ENCODE results near the gene ROBO1. TPM values are rescaled to one million over a fixed set of nuclear protein-coding genes. Genes with fewer than 3 reads are reported as not detected.

Gene ROBO1
- total and polyA plus RNA-seq, 12 donors = 6.4 to 144 (median 43.9) TPM

DNA sequence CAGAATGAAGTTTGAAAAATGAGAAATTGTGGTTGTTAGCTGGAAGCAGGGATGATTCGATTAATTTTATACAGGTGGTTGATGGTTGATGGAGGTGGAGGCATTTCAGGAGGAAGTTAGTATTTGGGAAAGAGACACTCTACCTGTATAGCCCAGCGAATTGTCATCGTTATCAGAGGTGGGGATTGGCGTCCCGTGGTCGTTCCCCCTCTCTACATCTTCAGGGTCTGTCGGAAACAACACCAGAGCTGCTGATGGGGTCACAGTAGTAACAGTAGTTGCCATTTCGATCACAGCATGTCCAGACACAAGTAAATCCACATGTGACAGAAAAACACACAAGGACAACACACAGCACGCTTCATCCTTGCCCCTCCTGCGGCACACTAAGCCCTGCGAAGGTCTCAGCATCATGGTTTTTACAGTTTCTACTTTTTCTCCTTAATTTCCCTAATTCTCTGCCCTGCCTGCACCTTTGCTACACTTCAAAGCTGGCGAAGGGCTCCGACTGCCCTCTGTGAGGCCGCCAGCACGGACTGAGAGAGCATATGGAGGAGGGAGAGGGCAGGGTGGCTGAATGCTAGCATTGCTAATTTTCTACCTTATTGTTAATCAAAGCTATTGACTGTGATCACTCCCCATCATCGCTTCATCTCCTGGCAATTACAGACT is 642.3 kb downstream of the ROBO1 start:
- Histone ChIP-seq H3K27me3 (no peaks in the 10 kb centered on the region), H3K27ac (no peak overlapping the region), H3K4me1 (replicated peaks in 1 of 2) (no peaks in the 10 kb centered on the region), H3K9me3 (replicated peaks in 1 of 3) (no peaks in the 10 kb centered on the region), H3K36me3 (replicated peaks in 1 of 2) (no peaks in the 10 kb centered on the region), H3K4me3 (no peak overlapping the region)
- TF ChIP-seq POLR2A (IDR thresholded peaks at IDR 0.05) (no peak), CTCF (IDR thresholded peaks at IDR 0.05) (no peak)
- no peak for DNase-seq
- 51 to 60% (median 57%) methylated on average over 16 of the region's 16 CpGs for WGBS, 4 donors
- intact Hi-C loops (cut with DNase I) = no loop called here

- TF ChIP-seq CTCF (IDR thresholded peaks at IDR 0.05) (no peak), POLR2A (IDR thresholded peaks at IDR 0.05) (no peak)
- H3K27ac ChIP-seq = no peak overlapping the region
- no peaks in the 10 kb centered on the region for H3K9me3 ChIP-seq (replicated peaks in 1 of 3)
- H3K4me3 ChIP-seq = no peak overlapping the region
- intact Hi-C loops (cut with DNase I) = no loop called here
- no peaks in the 10 kb centered on the region for H3K27me3 ChIP-seq
- 78 to 94% (median 84%) methylated on average over 4 of the region's 4 CpGs for WGBS, 4 donors
- no peak for DNase-seq
- H3K4me1 ChIP-seq (replicated peaks in 1 of 2) = no peaks in the 10 kb centered on the region
- H3K36me3 ChIP-seq (replicated peaks in 1 of 2) = no peaks in the 10 kb centered on the region
These were observed 652.3 kb downstream of the ROBO1 start for GRCh38 chr3:79115458-79115857.

DNA sequence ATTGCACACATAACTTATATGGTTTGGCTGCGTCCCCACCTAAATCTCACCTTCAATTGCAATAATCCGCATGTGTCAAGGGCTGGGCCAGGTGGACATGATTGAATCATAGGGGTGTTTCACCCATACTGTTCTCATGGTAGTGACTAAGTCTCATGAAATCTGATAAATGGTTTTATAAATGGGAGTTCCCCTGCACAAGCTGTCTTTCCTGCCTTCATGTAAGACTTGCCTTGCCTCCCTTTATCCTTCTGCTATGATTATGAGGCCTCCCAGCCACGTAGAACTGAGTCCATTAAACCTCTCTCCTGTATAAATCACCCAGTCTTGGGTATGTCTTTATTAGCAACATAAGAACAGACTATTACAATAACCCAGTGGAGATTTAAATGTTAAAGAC is 653.9 kb downstream of the ROBO1 start:
- intact Hi-C loops (cut with DNase I) = no loop called here
- TF ChIP-seq CTCF (IDR thresholded peaks at IDR 0.05) = no peak
- TF ChIP-seq POLR2A (IDR thresholded peaks at IDR 0.05) = no peak
- no peak for DNase-seq
- Histone ChIP-seq H3K36me3 (replicated peaks in 1 of 2) (no peaks in the 10 kb centered on the region), H3K27me3 (no peaks in the 10 kb centered on the region), H3K27ac (no peak overlapping the region), H3K9me3 (replicated peaks in 1 of 3) (no peaks in the 10 kb centered on the region), H3K4me3 (no peak overlapping the region), H3K4me1 (replicated peaks in 1 of 2) (no peaks in the 10 kb centered on the region)
- 74 to 83% (median 79%) methylated on average over 3 of the region's 3 CpGs for WGBS, 4 donors

- Histone ChIP-seq H3K9me3 (replicated peaks in 1 of 3) (no peaks in the 10 kb centered on the region), H3K4me3 (no peak overlapping the region), H3K27me3 (no peaks in the 10 kb centered on the region), H3K36me3 (replicated peaks in 1 of 2) (no peaks in the 10 kb centered on the region), H3K27ac (no peak overlapping the region), H3K4me1 (replicated peaks in 1 of 2) (no peaks in the 10 kb centered on the region)
- intact Hi-C loops (cut with DNase I) = no loop called here
- WGBS, 4 donors = 73 to 84% (median 81%) methylated on average over 3 of the region's 3 CpGs
- no peak for DNase-seq
- no peak for TF ChIP-seq CTCF (IDR thresholded peaks at IDR 0.05)
- TF ChIP-seq POLR2A (IDR thresholded peaks at IDR 0.05) = no peak
These were observed 656.3 kb downstream of the ROBO1 start for GRCh38 chr3:79111375-79112052.
